Tibial nerve (tissue), 4 donors: Measurements from ENCODE around the gene FOLR3. TPM values are rescaled to one million over a fixed set of nuclear protein-coding genes. Genes with fewer than 3 reads are reported as not detected.
A peak's percentile ranks its signal among the peaks of the same experiment; 100 is the strongest.
"Not testable (repeated sequence)": the region's sequence is repeated elsewhere in the genome, so short reads cannot be mapped to it uniquely, and the experiment has no call there.

Source experiments
- DNase-seq, 2 donors: peaks; one replicate each; pipeline ENCODE4 v3.0.0-alpha.2; 2019; ENCODE audit warnings: low spot score in 2 of 2
- H3K27ac ChIP-seq, 4 donors: fragments of 200-600 bp; sonication (generic) in 3 of 4; one replicate each; pipeline ENCODE4 v1.5.1; 2017 to 2019; ENCODE audit warnings: mild to moderate bottlenecking in 1 of 4
- H3K27me3 ChIP-seq, 2 donors: fragments of 200-600 bp; sonication (generic) in 1 of 2; one replicate each; pipeline versions ENCODE4 v1.5.1 to v1.6.0; 2017 to 2019
- H3K36me3 ChIP-seq, 3 donors: fragments of 200-600 bp; sonication (generic); one replicate each; pipeline ENCODE4 v1.5.1; 2018 to 2019
- H3K4me1 ChIP-seq, 4 donors: fragments of 200-600 bp; sonication (generic) in 3 of 4; one replicate each; pipeline ENCODE4 v1.5.1; 2017 to 2019
- H3K4me3 ChIP-seq, 4 donors: fragments of 200-600 bp; sonication (generic) in 3 of 4; one replicate each; pipeline ENCODE4 v1.5.1; 2017 to 2019; ENCODE audit warnings: mild to moderate bottlenecking in 1 of 4, moderate library complexity in 1 of 4
- H3K9me3 ChIP-seq, 4 donors: fragments of 200-600 bp; sonication (generic) in 3 of 4; one replicate each; pipeline ENCODE4 v1.5.1; 2017 to 2019
- CTCF ChIP-seq, 5 experiments: fragments of 200-600 bp in 3 of 5; fragments of 450-650 bp in 2 of 5; sonication (generic) in 3 of 5; IDR thresholded peaks; one replicate each; pipeline ENCODE4 v1.5.1; 2016 to 2019; ENCODE audit warnings: antibody characterized with exemption in 5 of 5, mild to moderate bottlenecking in 3 of 5, moderate library complexity in 2 of 5
- EP300 ChIP-seq, 2 donors: sonication (generic); formaldehyde crosslinking; IDR thresholded peaks; one replicate each; pipeline ENCODE4 v1.6.1; 2017; ENCODE audit warnings: antibody characterized with exemption in 2 of 2, mild to moderate bottlenecking in 1 of 2
- POLR2A ChIP-seq, 2 donors: fragments of 450-650 bp; IDR thresholded peaks; one replicate each; pipeline ENCODE4 v1.6.1; 2017; ENCODE audit warnings: antibody characterized with exemption in 2 of 2, mild to moderate bottlenecking in 2 of 2, moderate library complexity in 2 of 2
- WGBS, 2 donors: methylation state at CpG; one replicate each; pipeline ENCODE4 v1.1.5; 2018; 5-methylcytosine and 5-hydroxymethylcytosine counted together
- total RNA-seq, 4 donors: library from RNA; depleted of rRNA; stranded (reverse); fragments of >200 nt; gene quantifications; one replicate each; pipeline ENCODE4 v1.1.0, GENCODE V29; 2016

Gene FOLR3
- under 1 TPM in 1 of 4 donors, not detected in 3; 0.63 TPM for total RNA-seq

DNA sequence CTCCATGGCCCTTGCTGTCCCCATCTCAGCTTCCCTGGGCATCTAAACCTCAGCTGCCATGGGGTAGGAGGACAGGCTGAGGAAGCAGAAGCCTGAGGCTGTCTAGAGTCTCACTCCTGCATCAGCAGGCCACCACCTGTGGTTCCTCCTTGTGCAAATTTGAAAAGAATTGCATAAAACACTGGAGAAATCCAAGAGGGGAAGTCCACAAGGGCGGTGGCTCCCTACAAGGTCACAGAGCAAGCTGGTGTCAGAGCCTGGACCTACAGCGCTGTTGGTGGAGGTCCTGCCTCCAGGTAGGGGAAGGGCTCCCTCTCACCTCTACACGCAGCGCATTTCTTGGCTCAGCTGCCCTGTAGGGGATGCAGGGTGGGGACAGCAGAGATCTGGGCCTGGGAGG, at the start of gene FOLR3:
FOLR3 (plus strand) TSS at position 253 of the 400 bp plus-strand sequence. CDS start 228 bp downstream, outside the sequence.
- not testable (repeated sequence) for H3K4me3 ChIP-seq, DNase-seq, H3K27ac ChIP-seq, H3K9me3 ChIP-seq, H3K36me3 ChIP-seq, H3K4me1 ChIP-seq, H3K27me3 ChIP-seq
- WGBS, 2 donors: 83% methylated on average over 2 to 4 of the region's 4 CpGs

DNA sequence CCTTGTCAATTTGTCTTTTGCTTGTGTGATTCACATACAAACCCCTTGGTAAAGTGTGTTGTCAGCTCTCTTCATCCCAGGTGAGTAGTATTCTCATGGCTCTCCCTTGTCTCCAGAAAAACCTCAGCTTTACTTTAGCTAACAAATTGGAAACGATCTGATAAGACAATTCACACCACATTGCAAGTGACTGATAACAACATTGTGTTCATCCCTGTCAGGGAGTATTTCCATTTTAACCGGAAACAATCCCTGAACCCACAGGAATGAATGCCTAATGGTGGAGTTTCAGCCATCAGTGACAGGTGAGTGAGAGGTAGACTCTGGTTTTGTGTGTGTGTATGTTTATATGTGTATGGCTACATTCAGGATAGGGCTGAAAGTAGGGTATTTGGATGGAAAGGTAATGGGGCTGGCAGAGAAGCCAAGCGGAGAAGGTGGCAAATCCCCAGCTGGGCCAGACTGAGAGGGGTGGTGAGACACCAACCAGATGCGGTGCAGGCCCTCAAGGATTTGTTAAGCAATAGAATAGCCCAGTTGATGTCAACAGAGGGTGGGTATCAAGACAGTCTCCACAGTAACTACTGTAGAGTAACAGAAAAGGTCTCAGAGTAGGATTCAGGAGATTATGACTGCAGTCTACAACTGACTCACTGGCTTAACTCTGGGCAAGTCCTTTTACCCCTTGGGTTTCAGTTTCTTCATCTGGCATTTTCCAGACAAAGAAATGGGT, 47.3 kb upstream of the FOLR3 start:
- Histone ChIP-seq H3K27me3 (no peaks in the 10 kb centered on the region), H3K4me1 (peaks cover 0 to 15% (median 7%) of the 10 kb centered on the region in 4 donors), H3K27ac (no peak overlapping the region), H3K4me3 (no peak overlapping the region), H3K36me3 (peaks cover 0 to 38% (median 0%) of the 10 kb centered on the region in 3 donors), H3K9me3 (no peaks in the 10 kb centered on the region)
- TF ChIP-seq CTCF (IDR thresholded peaks at IDR 0.05): no peak
- TF ChIP-seq EP300 (IDR thresholded peaks at IDR 0.05): no peak
- DNase-seq: no peak
- WGBS, 2 donors: 88 to 93% methylated on average over 4 of the region's 4 CpGs

DNA sequence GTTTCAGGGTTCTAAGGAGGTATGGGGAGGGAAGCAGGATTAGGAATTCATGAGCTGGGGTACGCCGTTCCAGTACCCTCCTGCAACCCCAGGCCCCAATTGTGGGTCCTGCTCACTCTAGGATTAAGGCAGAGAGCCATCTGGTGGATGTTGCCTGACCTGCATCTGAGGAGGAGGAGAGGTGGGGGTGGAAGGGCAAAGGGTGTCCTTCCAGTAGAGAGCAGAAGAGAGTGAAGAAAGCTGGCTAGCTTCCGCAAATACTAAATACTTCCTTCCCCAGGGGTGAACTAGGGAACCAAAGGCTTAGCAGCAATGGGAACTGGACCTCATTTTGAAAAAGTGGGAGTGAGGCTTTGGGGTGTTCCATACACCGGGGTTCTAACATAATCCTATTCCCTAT, 44.2 kb upstream of the FOLR3 start:
- peak; percentile 54 to 91 for DNase-seq
- TF ChIP-seq POLR2A (IDR thresholded peaks at IDR 0.05) (no peak), EP300 (IDR thresholded peaks at IDR 0.05) (peak in 1 of 2 donors; percentile 67), CTCF (IDR thresholded peaks at IDR 0.05) (peak; percentile 71 to 95 (median 86))
- 24 to 25% methylated on average over 4 of the region's 4 CpGs for WGBS, 2 donors
- H3K9me3 ChIP-seq: no peaks in the 10 kb centered on the region
- no peak overlapping the region for H3K4me3 ChIP-seq
- H3K36me3 ChIP-seq: peaks cover 0 to 60% (median 0%) of the 10 kb centered on the region in 3 donors
- no peaks in the 10 kb centered on the region for H3K27me3 ChIP-seq
- H3K4me1 ChIP-seq: peaks cover 0 to 15% (median 7%) of the 10 kb centered on the region in 4 donors
- H3K27ac ChIP-seq: peak overlapping the region in 3 of 4 donors; percentile 34 to 59 (median 54)

GRCh38 chr11:72098741-72099140, 36.8 kb upstream of the FOLR3 start:
- peaks cover 2 to 40% (median 23%) of the 10 kb centered on the region in 4 donors for H3K4me1 ChIP-seq
- no peaks in the 10 kb centered on the region for H3K27me3 ChIP-seq
- DNase-seq: no peak
- H3K4me3 ChIP-seq: no peak overlapping the region
- WGBS, 2 donors: 100% methylated on average over 1 to 3 of the region's 3 CpGs
- no peaks in the 10 kb centered on the region for H3K9me3 ChIP-seq
- no peak for TF ChIP-seq POLR2A (IDR thresholded peaks at IDR 0.05)
- TF ChIP-seq EP300 (IDR thresholded peaks at IDR 0.05): no peak
- no peak for TF ChIP-seq CTCF (IDR thresholded peaks at IDR 0.05)
- no peak overlapping the region for H3K27ac ChIP-seq
- H3K36me3 ChIP-seq: peaks cover 0 to 73% (median 21%) of the 10 kb centered on the region in 3 donors

DNA sequence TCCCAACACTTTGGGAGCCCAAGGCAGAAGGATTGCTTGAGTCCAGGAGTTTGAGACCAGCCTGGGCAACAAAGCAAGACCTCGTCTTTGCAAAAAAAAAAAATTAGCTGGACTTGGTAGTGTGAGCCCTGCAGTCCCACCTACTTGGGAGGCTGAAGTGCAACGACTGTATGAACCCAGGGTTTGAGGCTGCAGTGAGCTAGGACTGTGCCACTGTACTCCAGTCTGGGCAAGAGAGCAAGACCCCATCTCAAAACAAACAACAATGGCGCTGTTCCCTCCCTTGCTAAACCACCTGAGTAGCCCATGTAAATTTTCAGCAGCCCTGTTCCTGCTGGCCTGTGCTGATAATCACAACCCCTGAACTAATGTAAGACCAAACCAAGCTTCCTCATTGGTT, 35.5 kb upstream of the FOLR3 start:
- H3K4me1 ChIP-seq: peaks cover 2 to 45% (median 25%) of the 10 kb centered on the region in 4 donors
- H3K4me3 ChIP-seq: no peak overlapping the region
- H3K36me3 ChIP-seq: peaks cover 0 to 60% (median 21%) of the 10 kb centered on the region in 3 donors
- no peaks in the 10 kb centered on the region for H3K9me3 ChIP-seq
- DNase-seq: no peak
- no peak overlapping the region for H3K27ac ChIP-seq
- TF ChIP-seq POLR2A (IDR thresholded peaks at IDR 0.05) (no peak), CTCF (IDR thresholded peaks at IDR 0.05) (no peak), EP300 (IDR thresholded peaks at IDR 0.05) (no peak)
- no peaks in the 10 kb centered on the region for H3K27me3 ChIP-seq
- WGBS, 2 donors: 76 to 78% methylated on average over 3 of the region's 3 CpGs
